GM10248 (cell line): ENCODE data around the gene TNFSF12.
A peak's percentile ranks its signal among the peaks of the same experiment; 100 is the strongest.

Source experiments
- CTCF ChIA-PET: fragments of 300-600 bp; sonication (Branson Sonifier 250); formaldehyde crosslinking; extraction: SDS; loops from one replicate; lab custom pipeline; 2021; ENCODE audit warnings: antibody characterized with exemption; lab: Yijun Ruan, JAX
- POLR2A ChIA-PET: fragments of 350-650 bp; sonication (Branson Sonifier 250); formaldehyde crosslinking; extraction: SDS; loops from one replicate; lab custom pipeline; 2020; ENCODE audit warnings: antibody characterized with exemption; lab: Yijun Ruan, JAX
- DNase-seq: peaks from one replicate; pipeline ENCODE4 v3.0.0; 2012; ENCODE audit errors: extremely low spot score
- CTCF ChIP-seq: IDR thresholded peaks from 2 replicates; pipeline ENCODE4 v1.5.1; 2012; ENCODE audit warnings: mild to moderate bottlenecking, low read depth; ENCODE audit errors: extremely low read depth, missing control alignments, control extremely low read depth

The TNFSF12 gene

GRCh38 chr17:7557775-7558543, 9.1 kb downstream of the TNFSF12 start:
- TF ChIP-seq CTCF, result no peak
- CTCF ChIA-PET, result interaction anchor here (0.7 to 6.5 kb wide), 7 partner anchors 8 to 231 kb away, joined by 3 to 55 read pairs (median 3); partner anchors contain the start of genes KCTD11, TMEM102 and TMEM95
- POLR2A ChIA-PET, result interaction anchor here (0.6 kb wide), 1 partner anchor 21 kb away, joined by 3 read pairs; the partner anchor contains the start of gene CD68
- DNase-seq, result peak; percentile 59

- no peak for DNase-seq
- ChIA-PET POLR2A (interaction anchor here (0.6 kb wide), 1 partner anchor 21 kb away, joined by 3 read pairs; the partner anchor contains the start of gene CD68), CTCF (interaction anchor here (0.9 to 6.5 kb wide), 4 partner anchors 9 to 204 kb away, joined by 3 to 55 read pairs (median 26); partner anchors contain the start of genes KCTD11, TMEM102 and TMEM95)
- no peak for TF ChIP-seq CTCF
These were observed 9.9 kb downstream of the TNFSF12 start, which contains the start of gene TNFSF13 for GRCh38 chr17:7558544-7559319. TNFSF13 (plus strand) TSS chr17:7558750; CDS start chr17:7559040, 290 bp downstream.

GRCh38 chr17:7559320-7560171, 10.7 kb downstream of the TNFSF12 start:
- DNase-seq, result no peak
- ChIA-PET POLR2A (interaction anchor here (1.3 kb wide), 1 partner anchor 14 kb away, joined by 4 read pairs; no protein-coding TSS in a partner anchor), CTCF (interaction anchor here (1.0 to 6.5 kb wide), 28 partner anchors 7 to 278 kb away, joined by 3 to 74 read pairs (median 10); partner anchors contain the start of genes CD68, KCTD11, SLC2A4 and SPEM2)
- no peak for TF ChIP-seq CTCF

GRCh38 chr17:7560172-7561027, 11.5 kb downstream of the TNFSF12 start:
- peak; percentile 68 for DNase-seq

More at GRCh38 chr17:7560172-7561027, 11.5 kb downstream of the TNFSF12 start:
- CTCF ChIA-PET, result interaction anchor here (0.6 to 6.5 kb wide), 52 partner anchors 8 to 304 kb away, joined by 3 to 74 read pairs (median 5); partner anchors contain the start of genes ACAP1, ATP1B2, CD68 and KCTD11
- TF ChIP-seq CTCF, result no peak
- POLR2A ChIA-PET, result interaction anchor here (1.3 to 1.5 kb wide), 2 partner anchors 13 to 75 kb away, joined by 4 to 6 read pairs; partner anchors contain the start of gene POLR2A
